Peyer's patch (tissue), 4 donors: ENCODE data around the gene KCNJ5.

Source experiments
- POLR2A ChIP-seq, 2 donors: fragments of 450-650 bp; IDR thresholded peaks; one replicate each; pipeline ENCODE4 v1.5.1; 2017; ENCODE audit warnings: antibody characterized with exemption in 2 of 2, mild to moderate bottlenecking in 2 of 2, moderate library complexity in 2 of 2
- TF ChIP-seq, protein P1 (sequence below), 6 experiments: fragments of 450-650 bp in 4 of 6; fragments of 200-600 bp in 2 of 6; sonication (generic) in 1 of 6; IDR thresholded peaks; one replicate each; pipeline ENCODE4 v1.5.1; 2017 to 2019; ENCODE audit warnings: antibody characterized with exemption in 6 of 6, mild to moderate bottlenecking in 3 of 6, moderate library complexity in 1 of 6

DNA sequence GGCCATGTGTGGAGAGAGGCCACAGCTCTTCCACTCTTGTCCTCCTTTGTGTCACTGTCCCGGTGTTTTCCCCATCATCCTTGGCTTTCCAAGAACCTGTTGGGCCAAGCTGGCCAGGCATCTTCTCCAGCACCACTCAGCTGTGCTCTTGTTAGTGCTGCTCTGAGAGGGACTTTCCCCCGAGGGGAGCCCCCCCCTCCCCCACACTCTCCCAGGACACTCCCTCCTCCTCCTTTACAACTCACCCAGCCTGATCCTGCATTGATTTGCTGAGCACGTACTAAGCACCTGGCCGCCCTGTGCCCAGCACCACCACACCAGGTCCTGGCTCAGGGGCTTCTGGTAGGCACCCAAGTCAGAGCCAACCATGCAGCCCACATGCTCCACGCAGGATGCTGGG lies 38.3 kb downstream of the KCNJ5 start:
- no peak for TF ChIP-seq POLR2A (IDR thresholded peaks at IDR 0.05)
- TF ChIP-seq, protein P1, sequence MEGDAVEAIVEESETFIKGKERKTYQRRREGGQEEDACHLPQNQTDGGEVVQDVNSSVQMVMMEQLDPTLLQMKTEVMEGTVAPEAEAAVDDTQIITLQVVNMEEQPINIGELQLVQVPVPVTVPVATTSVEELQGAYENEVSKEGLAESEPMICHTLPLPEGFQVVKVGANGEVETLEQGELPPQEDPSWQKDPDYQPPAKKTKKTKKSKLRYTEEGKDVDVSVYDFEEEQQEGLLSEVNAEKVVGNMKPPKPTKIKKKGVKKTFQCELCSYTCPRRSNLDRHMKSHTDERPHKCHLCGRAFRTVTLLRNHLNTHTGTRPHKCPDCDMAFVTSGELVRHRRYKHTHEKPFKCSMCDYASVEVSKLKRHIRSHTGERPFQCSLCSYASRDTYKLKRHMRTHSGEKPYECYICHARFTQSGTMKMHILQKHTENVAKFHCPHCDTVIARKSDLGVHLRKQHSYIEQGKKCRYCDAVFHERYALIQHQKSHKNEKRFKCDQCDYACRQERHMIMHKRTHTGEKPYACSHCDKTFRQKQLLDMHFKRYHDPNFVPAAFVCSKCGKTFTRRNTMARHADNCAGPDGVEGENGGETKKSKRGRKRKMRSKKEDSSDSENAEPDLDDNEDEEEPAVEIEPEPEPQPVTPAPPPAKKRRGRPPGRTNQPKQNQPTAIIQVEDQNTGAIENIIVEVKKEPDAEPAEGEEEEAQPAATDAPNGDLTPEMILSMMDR (IDR thresholded peaks at IDR 0.05) = no peak
